K562 (cell line): ENCODE data around the gene CHTF8. TPM values are rescaled to one million over a fixed set of nuclear protein-coding genes. Genes with fewer than 3 reads are reported as not detected.
A peak's percentile ranks its signal among the peaks of the same experiment; 100 is the strongest.

Experiments
- ARHGAP35 ChIP-seq: fragments of 450-650 bp; IDR thresholded peaks from 2 replicates; pipeline ENCODE4 v1.6.1; 2018; ENCODE audit not compliant: partially characterized antibody
- BHLHE40 ChIP-seq: IDR thresholded peaks from 2 replicates; pipeline ENCODE4 v1.6.1; 2011; ENCODE audit warnings: low read length, improper control_type of control experiment
- COPS2 ChIP-seq: fragments of 450-650 bp; conservative IDR thresholded peaks from 2 replicates; pipeline ENCODE4 v1.6.1; 2016; ENCODE audit warnings: mild to moderate bottlenecking, moderate library complexity
- EGR1 ChIP-seq: fragments of 450-650 bp; conservative IDR thresholded peaks from 2 replicates; pipeline ENCODE4 v1.6.1; 2017; ENCODE audit warnings: mild to moderate bottlenecking
- HBP1 ChIP-seq: fragments of 450-650 bp; formaldehyde crosslinking; IDR thresholded peaks from 2 replicates; pipeline ENCODE4 v1.4.0; 2022; ENCODE audit warnings: missing genetic modification characterization
- HLTF ChIP-seq: fragments of 450-650 bp; IDR thresholded peaks from 2 replicates; pipeline ENCODE4 v1.6.1; 2016
- KAT8 ChIP-seq: fragments of 450-650 bp; IDR thresholded peaks from 2 replicates; pipeline ENCODE4 v1.6.1; 2016; ENCODE audit warnings: low read depth, mild to moderate bottlenecking
- KLF1 ChIP-seq: fragments of 450-650 bp; IDR thresholded peaks from 2 replicates; pipeline ENCODE4 v1.6.1; 2016; ENCODE audit warnings: missing genetic modification characterization, missing compliant biosample characterization
- KLF13 ChIP-seq: fragments of 450-650 bp; IDR thresholded peaks from 2 replicates; pipeline ENCODE4 v1.6.1; 2016; ENCODE audit warnings: missing genetic modification characterization, low read depth, mild to moderate bottlenecking, missing compliant biosample characterization, moderate library complexity, borderline replicate concordance
- LARP7 ChIP-seq: fragments of 450-650 bp; IDR thresholded peaks from 2 replicates; pipeline ENCODE4 v1.6.1; 2016
- LEF1 ChIP-seq: fragments of 450-650 bp; IDR thresholded peaks from 2 replicates; pipeline ENCODE4 v1.6.1; 2016; ENCODE audit warnings: mild to moderate bottlenecking
- MCM7 ChIP-seq, 2 experiments: fragments of 450-650 bp; IDR thresholded peaks; 2 replicates each; pipeline ENCODE4 v1.6.1; 2016 to 2018
- MLX ChIP-seq, 2 experiments: fragments of 450-650 bp in 1 of 2; sonication (generic) in 1 of 2; formaldehyde crosslinking; conservative IDR thresholded peaks; 2 replicates each; pipeline versions ENCODE4 v1.4.0 to v1.8.1; 2020 to 2022; ENCODE audit warnings: mild to moderate bottlenecking in 1 of 2, missing genetic modification reagents in 1 of 2
- POLR2A ChIP-seq: fragments of 450-650 bp; conservative IDR thresholded peaks from 2 replicates; pipeline ENCODE4 v1.6.1; 2016
- POLR2G ChIP-seq: fragments of 200-400 bp; formaldehyde crosslinking; IDR thresholded peaks from 2 replicates; pipeline ENCODE4 v1.6.1; 2017; ENCODE audit warnings: low read depth, mild to moderate bottlenecking, antibody characterized with exemption, low read length, moderate library complexity
- PRDM10 ChIP-seq: fragments of 450-650 bp; IDR thresholded peaks from 2 replicates; pipeline ENCODE4 v1.6.1; 2018; ENCODE audit not compliant: partially characterized antibody
- SIN3A ChIP-seq, 2 experiments: fragments of 150-350 bp in 1 of 2; IDR thresholded peaks; 2 replicates each; pipeline ENCODE4 v1.6.1; 2011 to 2016; ENCODE audit warnings: borderline replicate concordance in 2 of 2, low read depth in 2 of 2, low read length in 2 of 2, mild to moderate bottlenecking in 2 of 2, moderate library complexity in 2 of 2; ENCODE audit not compliant: control insufficient read depth in 1 of 2
- THAP7 ChIP-seq: fragments of 250-450 bp; sonication (Bioruptor Pico); IDR thresholded peaks from 2 replicates; pipeline ENCODE4 v1.5.0; 2021
- XRCC5 ChIP-seq: fragments of 200-400 bp; formaldehyde crosslinking; IDR thresholded peaks from 2 replicates; pipeline ENCODE4 v1.6.1; 2017; ENCODE audit warnings: low read depth, mild to moderate bottlenecking, low read length
- ZBTB7A ChIP-seq: IDR thresholded peaks from 2 replicates; pipeline ENCODE4 v1.6.1; 2011; ENCODE audit warnings: low read depth, mild to moderate bottlenecking, low read length, moderate library complexity, borderline replicate concordance; ENCODE audit not compliant: control insufficient read depth
- ZNF436 ChIP-seq: fragments of 250-450, 450-650 bp; sonication (Bioruptor Pico); formaldehyde crosslinking; IDR thresholded peaks from 2 replicates; pipeline ENCODE4 v1.7.0; 2020; ENCODE audit warnings: mild to moderate bottlenecking
- ZNF507 ChIP-seq: conservative IDR thresholded peaks from 2 replicates; pipeline ENCODE4 v1.6.1; 2017; ENCODE audit warnings: missing genetic modification characterization, missing compliant biosample characterization
- ZNF75A ChIP-seq: fragments of 450-650 bp; formaldehyde crosslinking; IDR thresholded peaks from 2 replicates; pipeline ENCODE4 v1.4.0; 2020; ENCODE audit warnings: mild to moderate bottlenecking
- ZSCAN32 ChIP-seq: fragments of 450-650 bp; formaldehyde crosslinking; IDR thresholded peaks from 2 replicates; pipeline ENCODE4 v1.4.0; 2020; ENCODE audit warnings: mild to moderate bottlenecking, moderate library complexity
- polyA plus RNA-seq, 8 experiments: library from polyadenylated mRNA; depleted of rRNA in 4 of 8; stranded (reverse) in 5 of 8; unstranded in 3 of 8; fragments of >200 nt; fragmentation: Nextera tagmentation in 2 of 8; fragmentation: Illumina TruSeq in 1 of 8; extraction: Ambion mirVana in 2 of 8; extraction: Trizol in 1 of 8; gene quantifications; 2 replicates each; pipeline versions ENCODE4 v1.2.1 to v1.2.3, GENCODE V29; 2011 to 2014; ENCODE audit warnings: inconsistent platforms in 1 of 8, missing spikeins in 1 of 8
- total RNA-seq, 7 experiments: library from RNA; depleted of rRNA in 6 of 7; stranded (reverse); fragments of >200 nt in 6 of 7; fragmentation: Illumina TruSeq in 2 of 7; extraction: Trizol in 2 of 7; gene quantifications; 2 replicates each; pipeline versions ENCODE4 v1.2.1 to v1.2.3, GENCODE V29; 2011 to 2021; ENCODE audit warnings: low replicate concordance in 1 of 7

The CHTF8 gene
- total and polyA plus RNA-seq, 9 of the 15 experiments (the other 6 are each of a cell fraction or from before 2014, with no cell fraction given): 20.2 to 199 (median 108) TPM

- TF ChIP-seq HLTF (peak; percentile 90; the same call in 1 of the 2 replicates), XRCC5 (0 out of 2 replicates have a peak, but pooled peaks have one; percentile 41), SIN3A (IDR thresholded peaks at IDR 0.05; ENCODE audit: borderline replicate concordance in 2 of 2, control insufficient read depth in 1 of 2, low read depth in 2 of 2, low read length in 2 of 2) (peak; percentile 4 to 19; a peak in 1 of 4 replicates), POLR2G (peak; percentile 77), LEF1 (0 out of 2 replicates have a peak, but pooled peaks have one; percentile 56), ZNF507 (no peak), ZNF436 (0 out of 2 replicates have a peak, but pooled peaks have one; percentile 56), POLR2A (peak; percentile 86), MLX (CRISPR knock-in tag; conservative IDR thresholded peaks at IDR 0.05) (peak in 1 of 2 experiments; percentile 73; a peak in 1 of 4 replicates), KAT8 (no peak), KLF13 (tag) (no peak), LARP7 (0 out of 2 replicates have a peak, but pooled peaks have one; percentile 86), ARHGAP35 (peak; percentile 5), HBP1 (CRISPR knock-in tag) (peak; percentile 94), BHLHE40 (no peak), THAP7 (CRISPR knock-in tag) (no peak; the same call in 1 of the 2 replicates), EGR1 (peak; percentile 96), ZNF75A (no peak), PRDM10 (peak; percentile 5), KLF1 (0 out of 2 replicates have a peak, but pooled peaks have one; percentile 19), MCM7 (IDR thresholded peaks at IDR 0.05) (no peak), ZSCAN32 (CRISPR knock-in tag) (0 out of 2 replicates have a peak, but pooled peaks have one; percentile 47), COPS2 (no peak), ZBTB7A (peak; percentile 51; the same call in 1 of the 2 replicates)
Measured at GRCh38 chr16:69131839-69132423, 457 bp downstream of the CHTF8 start (continued).
